AG09309 (cell line): Measurements from ENCODE around the gene KCNK3.

Experiments
- DNase-seq: peaks from one replicate; pipeline ENCODE4 v3.0.0-alpha.2; 2010; ENCODE audit warnings: low read depth
- H3K4me3 ChIP-seq: 2 replicates; pipeline ENCODE4 v1.5.1; 2011; ENCODE audit warnings: mild to moderate bottlenecking, low read depth, low read length, moderate library complexity; ENCODE audit not compliant: control insufficient read depth
- CTCF ChIP-seq: IDR thresholded peaks from 2 replicates; pipeline ENCODE4 v1.5.1; 2011; ENCODE audit warnings: mild to moderate bottlenecking, low read depth, low read length, inconsistent platforms; ENCODE audit not compliant: insufficient read depth, control insufficient read depth; ENCODE audit errors: missing control alignments

Gene KCNK3

GRCh38 chr2:26697425-26697824 lies 4.9 kb downstream of the KCNK3 start:
- TF ChIP-seq CTCF: no peak
- no peak for DNase-seq
- no peak overlapping the region for H3K4me3 ChIP-seq

GRCh38 chr2:26699295-26699694 lies 6.8 kb downstream of the KCNK3 start:
- DNase-seq: no peak
- no peak for TF ChIP-seq CTCF
- H3K4me3 ChIP-seq: no peak overlapping the region

GRCh38 chr2:26700078-26700477 lies 7.6 kb downstream of the KCNK3 start:
- DNase-seq: no peak
- TF ChIP-seq CTCF: no peak
- H3K4me3 ChIP-seq: no peak overlapping the region

- no peak for DNase-seq
- no peak overlapping the region for H3K4me3 ChIP-seq
- no peak for TF ChIP-seq CTCF
Measured at GRCh38 chr2:26701596-26701995, 9.1 kb downstream of the KCNK3 start.

GRCh38 chr2:26702025-26702424 lies 9.5 kb downstream of the KCNK3 start:
- no peak for DNase-seq
- TF ChIP-seq CTCF: no peak

GRCh38 chr2:26704441-26704977 lies 12.0 kb downstream of the KCNK3 start:
- no peak overlapping the region for H3K4me3 ChIP-seq
- TF ChIP-seq CTCF: no peak
- peak; percentile 38 for DNase-seq

More at GRCh38 chr2:26702025-26702424, 9.5 kb downstream of the KCNK3 start:
- H3K4me3 ChIP-seq: no peak overlapping the region

GRCh38 chr2:26705126-26705525 lies 12.6 kb downstream of the KCNK3 start:
- no peak for DNase-seq
- no peak overlapping the region for H3K4me3 ChIP-seq
- no peak for TF ChIP-seq CTCF
